T follicular helper cell (primary cell): ENCODE measurements around the gene VOPP1.
"Not testable (repeated sequence)": the region's sequence is repeated elsewhere in the genome, so short reads cannot be mapped to it uniquely, and the experiment has no call there.

Source experiments
- DNase-seq: peaks from one replicate; pipeline ENCODE4 v3.0.0-alpha.2; 2020; ENCODE audit warnings: low read depth

VOPP1 gene

DNA sequence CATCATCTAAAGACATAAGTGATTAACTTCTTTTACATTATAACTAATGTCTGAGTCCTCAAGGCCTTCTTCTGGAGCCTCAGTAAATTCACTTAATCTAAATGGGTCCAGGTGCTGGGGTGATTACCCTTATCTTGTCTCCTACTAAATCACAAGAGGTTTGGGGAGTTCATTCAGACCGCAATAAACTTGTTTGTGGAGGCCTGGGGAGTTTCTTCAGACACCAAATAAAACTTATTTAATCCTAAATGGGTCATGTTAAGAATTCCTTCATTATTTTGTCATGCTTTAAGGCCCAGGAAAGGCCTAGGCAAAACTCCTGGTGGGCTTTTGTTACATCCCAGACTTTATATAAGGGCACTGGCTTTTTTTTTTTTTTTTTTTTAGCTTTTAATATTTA lies 62.1 kb downstream of the VOPP1 start:
- DNase-seq: not testable (repeated sequence)

DNA sequence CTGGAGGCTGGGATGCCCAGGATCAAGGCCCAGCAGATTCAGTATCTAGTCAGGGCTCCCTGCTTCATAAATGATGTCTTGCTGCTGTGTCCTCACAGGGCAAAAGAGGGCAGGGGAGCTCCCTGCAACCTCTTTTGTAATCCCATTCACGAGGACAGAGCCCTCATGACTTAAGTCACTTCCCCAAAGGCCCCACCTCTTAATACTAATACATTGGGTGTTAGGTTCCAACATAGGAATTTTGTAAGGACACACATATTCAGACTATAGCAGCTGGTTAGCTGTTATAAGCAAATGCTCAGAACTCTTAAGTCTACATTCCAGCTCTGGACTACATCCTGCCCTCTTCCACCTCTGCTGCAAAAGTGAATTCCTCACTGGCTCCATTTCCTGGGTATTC lies 63.0 kb downstream of the VOPP1 start:
- no peak for DNase-seq

DNA sequence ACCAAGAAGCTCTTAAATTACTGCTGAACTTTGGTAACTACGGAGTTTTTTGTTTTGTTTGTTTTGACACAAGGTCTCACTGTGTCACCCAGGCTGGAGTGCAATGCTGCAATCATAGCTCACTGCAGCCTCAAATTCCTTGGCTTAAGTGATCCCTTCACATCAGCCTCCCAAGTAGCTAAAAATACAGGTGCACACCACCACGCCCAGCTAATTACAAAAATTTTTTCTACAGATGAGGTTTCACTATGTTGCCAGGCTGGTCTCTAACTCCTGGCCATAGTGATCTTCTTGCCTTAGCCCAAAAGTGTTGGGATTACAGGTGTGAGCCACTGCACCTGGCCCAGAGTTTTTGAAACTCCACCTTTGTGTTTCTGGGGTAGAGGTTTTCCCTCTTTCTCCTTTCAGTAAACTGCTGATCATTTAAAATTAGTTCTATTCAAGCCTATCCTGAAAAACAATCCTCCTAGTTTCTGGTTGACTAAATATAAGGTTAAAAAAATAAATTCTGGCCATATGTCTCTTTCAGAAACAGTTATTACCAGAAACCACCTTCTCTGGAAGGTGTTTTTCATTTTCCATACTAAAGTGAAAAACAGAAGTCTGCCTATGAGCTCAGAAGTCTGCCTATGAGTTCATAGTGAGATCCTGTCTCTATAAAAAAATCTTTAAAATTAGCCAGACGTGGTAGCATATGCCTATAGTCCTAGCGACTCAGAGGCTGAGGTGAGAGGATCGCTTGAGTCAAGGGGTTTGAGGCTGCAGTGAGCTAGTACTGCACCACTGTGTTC lies 63.9 kb downstream of the VOPP1 start:
- DNase-seq: no peak

DNA sequence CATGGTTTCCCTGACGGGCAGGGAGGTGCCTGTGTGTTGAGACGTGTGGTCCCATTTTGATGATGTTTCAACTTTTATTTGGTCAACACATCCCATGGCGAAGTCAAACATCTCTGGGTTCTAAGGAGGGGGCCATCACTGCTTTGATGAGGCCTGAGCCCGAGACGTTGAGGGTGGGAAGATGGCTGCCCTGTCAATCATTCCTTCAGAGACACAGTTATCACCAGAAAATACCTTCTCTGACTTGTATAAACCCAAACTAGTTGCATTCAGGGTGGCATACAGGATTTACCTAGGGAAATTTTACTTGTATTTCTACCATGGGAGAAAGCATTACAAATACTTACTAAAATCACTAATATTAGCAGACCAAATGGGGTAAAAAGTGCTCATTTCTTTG lies 64.6 kb downstream of the VOPP1 start:
- DNase-seq: no peak

DNA sequence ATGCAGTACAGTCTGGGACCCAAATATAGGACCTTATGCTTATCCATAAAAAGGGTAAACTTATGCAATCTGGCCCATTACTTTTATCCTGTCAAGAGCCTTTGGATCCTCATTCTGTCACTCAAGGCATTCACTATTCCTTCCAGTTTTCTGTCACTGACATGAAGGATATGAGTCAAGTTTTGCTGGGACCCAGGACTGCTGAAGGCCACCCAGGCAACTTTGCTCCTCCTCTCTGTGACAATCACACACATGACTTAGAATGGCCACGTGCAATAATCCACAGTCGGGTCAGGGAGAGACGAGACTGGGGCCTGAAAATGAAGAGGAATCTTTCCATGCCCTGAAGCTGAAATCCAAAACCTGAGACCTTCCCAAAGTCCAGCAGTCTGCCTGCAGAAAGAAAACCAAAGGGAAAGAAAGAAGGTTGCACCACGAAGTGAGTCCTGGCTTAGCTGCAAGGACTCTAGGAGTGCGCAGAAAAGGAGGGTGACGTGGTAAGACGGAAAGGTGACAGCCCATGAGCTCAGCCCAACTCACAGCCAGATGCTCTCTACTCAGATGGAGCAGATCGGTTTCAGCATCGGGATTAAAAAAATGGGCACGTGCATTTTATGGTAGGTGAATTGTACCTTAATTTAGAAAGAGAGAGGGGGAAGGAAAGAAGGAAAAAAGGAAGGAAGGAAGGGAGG lies 67.2 kb downstream of the VOPP1 start:
- DNase-seq: no peak

DNA sequence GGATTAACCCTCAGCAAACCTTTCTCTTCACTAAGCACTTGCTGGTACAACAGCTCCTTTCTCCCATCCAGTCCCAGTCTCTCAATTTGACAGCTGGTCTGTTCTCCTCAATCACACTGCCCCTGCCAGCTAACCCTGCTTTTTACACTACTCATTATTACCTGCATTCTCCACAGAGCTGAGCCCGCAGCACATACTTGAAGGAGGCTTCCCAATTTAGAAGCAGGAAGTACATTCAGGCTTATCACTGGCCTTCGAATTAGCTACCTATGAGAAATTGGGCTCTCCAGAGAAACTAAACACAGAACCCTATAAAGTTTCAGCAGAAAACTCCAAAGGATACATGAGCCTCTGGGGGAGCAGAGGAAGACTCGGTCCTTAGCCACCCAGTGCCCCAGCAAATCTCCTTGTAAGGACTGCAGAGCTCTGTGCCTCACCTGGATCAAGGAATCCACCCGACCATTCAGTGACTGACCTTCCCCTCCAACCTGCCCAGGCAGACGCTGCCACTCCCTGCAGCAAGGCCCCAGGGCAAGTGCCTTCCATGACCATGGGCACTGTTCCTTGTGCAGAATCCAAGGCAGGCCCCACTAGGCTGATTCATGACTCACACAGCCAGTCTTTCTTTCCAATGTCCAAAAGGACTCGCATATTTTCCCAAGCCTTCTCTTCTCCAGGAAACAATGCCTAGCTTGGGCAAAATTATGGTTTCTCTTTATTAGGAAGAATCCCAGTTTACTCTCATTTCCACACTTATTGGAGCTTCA lies 68.0 kb downstream of the VOPP1 start:
- DNase-seq: no peak

DNA sequence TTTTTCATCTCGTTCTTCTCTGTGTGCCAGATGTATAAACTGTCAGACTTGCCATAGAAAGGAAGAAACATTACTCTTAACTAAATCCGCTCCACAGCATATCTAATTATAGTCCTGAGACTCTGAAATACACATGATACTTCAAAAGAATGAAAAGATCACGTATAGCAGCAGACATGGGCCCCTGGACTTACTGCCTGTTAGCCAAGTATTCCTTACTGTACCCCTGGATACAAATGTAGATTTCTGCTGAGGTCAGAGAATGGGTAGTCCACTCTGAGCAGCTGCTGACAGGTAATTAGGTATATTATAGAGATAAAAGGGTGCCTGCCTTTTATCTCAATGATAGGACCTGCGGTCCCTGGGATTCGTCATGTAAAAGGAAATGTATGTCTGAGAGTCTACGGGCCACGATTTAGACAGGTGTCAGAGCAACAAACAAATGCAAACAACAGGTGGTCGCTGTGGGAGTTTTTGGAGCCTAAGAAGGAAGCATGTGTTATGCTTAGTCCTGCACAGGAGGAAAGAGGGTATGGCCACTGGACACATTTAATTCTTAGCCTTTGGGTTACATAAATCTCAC lies 69.4 kb downstream of the VOPP1 start:
- no peak for DNase-seq

DNA sequence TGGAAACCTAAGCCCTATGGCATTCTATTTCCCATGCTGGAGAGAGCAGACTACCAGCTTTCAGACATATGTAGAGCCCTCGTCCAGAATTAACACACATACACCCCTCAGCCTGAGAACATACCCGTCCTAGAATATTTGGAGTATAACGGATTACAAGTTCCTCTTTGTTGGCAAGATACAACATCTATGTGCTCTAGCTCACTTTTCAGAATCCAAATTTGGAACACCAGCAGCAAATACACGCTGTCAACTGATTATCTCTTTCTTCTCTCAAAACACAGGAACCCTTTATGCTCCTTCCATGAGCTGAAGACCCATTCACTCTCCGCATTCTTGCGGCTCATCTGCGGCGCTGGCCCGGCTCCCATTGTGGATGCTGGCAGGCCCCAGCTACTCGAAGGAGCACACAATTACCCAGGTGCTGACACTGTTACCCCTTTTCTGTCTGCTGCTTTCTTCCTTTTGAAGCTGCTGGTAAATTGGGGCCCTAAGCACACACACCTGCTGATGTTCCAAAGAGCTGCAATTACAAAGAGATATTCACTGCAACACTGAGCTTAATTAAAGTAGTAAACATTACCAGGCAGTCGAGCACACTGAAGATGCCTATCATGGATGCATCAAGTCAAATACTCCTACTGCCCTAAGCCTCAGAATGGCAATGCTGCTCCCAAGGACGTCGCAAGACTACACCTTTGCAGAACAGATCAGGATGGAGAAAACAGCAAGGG lies 70.0 kb downstream of the VOPP1 start:
- no peak for DNase-seq

DNA sequence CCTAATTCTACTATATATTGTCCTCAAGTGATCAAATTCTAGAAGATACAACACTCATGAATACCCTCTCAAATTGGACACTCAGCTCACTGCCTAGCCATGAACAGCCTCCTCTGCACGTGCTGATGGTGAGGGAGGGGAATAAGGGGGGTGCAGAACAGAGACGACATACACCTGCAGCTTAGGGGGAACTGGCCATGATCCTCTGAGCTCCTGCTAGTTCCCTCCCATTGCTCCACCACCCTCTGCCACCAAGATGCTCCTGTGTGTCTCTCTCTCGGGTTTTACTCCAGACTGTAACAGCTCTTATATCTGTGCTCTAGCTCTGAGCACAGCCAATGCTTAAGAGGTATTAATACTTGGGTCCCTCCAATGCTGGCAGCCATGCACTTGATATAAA lies 70.7 kb downstream of the VOPP1 start:
- no peak for DNase-seq

DNA sequence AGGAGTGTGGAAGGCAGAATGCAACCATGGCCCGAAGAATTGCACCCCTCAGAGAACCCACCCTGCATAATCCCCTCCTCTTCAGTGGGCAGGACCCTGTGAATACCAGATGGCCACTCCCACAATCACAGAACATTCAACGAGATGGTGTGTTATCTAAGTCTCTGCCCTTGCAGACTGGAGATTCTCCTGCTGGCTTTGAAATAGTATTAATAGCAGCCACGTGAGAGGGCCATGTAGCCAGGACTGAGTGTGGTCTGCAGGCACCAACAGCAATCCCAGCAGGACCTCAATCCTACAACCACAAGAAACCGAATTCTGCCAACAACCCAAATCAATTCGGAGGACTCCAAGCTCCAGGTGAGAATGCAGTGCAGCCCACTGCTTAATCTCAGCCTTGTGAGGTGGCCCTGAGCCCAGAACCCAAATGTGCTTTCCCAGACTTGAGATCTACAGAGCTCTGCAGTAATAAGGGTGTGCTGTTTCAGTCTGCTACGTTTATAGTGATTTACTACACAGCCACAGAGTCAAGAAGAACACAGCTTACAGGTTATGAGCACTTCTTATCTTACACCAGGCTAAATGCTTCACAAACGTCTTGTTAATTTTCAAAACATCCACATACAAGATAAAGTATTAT lies 72.1 kb downstream of the VOPP1 start:
- DNase-seq: no peak

DNA sequence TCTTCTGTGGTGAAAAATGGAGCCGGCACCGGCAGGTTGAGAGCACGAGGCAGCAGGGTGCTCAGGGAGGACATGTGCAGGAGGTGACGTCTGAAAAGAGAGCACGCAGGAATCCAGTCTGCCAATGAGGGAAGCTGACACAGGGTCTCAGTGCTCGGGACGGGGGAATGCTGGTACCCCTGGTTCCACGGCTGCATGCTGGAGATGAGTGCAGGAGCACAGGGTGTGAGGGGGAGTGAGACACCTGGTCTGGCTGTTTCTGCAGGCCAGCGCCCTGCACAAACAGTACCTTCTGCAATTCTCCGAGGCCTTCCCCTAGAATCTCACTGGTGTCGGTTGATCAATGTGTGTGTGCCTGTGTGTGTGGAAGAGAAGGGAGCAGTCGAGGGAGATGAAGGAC lies 72.7 kb downstream of the VOPP1 start:
- DNase-seq: no peak

DNA sequence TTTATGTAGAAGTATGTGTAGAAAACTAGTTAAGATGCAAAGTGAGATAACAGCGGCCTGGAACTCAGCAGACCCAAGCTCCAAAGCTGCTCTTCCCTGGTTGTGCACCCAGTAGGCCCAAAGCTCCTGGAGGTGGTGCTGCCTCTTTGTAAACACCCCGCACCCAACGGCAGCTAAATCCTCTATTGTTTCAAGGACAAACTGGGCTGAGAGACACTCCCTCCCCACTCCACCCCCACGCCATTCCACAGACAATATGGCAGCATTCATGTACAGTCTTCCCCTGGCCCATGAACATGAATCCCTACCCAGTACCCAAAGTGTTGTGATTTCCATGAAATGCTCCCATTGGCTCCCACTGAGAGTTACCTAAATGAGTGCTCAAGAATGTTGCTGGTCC lies 73.5 kb downstream of the VOPP1 start:
- no peak for DNase-seq

DNA sequence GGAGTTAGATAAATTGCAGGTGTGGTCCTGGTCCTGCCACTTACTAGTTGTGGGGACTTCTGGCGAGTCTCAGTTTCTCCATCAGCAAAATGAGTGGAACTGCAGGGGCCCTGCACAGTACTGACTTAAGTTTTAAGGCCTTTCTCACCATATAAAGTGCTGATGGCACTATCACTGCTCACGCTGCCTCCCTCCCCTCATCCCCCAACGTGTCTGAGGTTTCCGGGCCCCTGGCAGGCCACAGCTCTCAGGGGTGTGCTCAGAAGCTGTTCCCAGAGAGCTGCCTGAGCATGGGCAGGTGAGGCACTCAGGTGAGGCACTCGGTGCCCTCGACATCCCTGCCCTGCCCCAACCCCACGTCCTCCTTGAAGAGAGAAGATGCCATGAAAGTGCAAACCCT lies 74.2 kb downstream of the VOPP1 start:
- DNase-seq: no peak

DNA sequence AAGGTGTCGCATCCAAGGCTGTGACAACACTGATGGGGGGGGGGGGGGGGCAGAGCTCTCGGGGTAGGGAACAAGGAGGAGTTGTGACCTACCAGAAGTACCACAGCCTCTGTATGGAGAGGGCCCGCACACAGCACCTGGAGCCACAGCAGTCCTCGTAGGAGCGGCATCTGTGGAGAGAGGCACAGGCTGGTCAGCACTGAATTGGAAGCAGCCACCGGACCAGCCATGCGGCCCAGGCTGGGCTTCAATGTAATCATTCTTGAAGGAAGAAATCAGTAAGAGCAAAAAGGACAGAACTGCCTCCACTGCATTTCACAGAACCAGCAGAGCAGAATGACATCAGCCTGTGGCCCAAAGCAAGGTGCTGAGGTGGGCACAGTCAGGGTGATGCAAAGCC lies 74.8 kb downstream of the VOPP1 start:
- no peak for DNase-seq

DNA sequence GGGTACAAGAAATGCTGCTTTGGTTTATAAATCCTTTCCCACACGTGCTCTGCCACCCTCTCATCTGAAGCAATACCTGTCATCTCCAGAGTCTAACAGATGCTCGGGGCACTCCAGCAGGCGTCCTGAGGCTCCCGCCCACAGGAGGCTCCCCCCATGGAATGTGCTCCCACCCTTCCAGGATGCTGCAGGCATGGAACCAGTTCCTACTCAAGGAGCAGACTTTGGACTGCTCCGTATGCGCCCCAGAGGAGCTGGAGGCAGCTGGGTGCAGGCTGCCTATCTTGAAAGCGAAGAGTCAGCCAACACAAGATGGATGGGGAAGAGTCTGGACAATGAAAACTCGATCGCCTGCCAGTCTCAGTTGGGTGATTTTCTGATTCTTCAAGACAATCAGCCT lies 75.4 kb downstream of the VOPP1 start:
- DNase-seq: no peak

DNA sequence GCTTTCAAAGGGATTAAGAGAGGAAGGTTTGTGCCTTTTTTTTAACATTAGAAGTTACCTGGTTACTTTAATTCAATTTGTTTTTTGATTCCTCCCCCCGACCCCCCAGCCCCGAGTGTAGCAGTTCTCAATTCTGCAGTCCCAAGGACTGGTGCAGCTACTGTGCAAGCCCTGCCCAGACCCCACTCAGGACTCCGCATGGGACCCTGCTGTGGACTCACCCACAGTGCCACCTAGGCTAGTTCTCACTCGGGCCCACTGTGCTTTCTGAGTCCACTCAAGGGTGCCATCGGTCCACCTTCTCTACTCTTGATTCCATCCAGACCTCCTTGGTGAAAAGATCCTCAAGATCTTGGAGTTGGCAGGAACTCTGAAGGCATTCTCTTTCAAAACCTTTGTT lies 77.4 kb downstream of the VOPP1 start:
- DNase-seq: no peak

DNA sequence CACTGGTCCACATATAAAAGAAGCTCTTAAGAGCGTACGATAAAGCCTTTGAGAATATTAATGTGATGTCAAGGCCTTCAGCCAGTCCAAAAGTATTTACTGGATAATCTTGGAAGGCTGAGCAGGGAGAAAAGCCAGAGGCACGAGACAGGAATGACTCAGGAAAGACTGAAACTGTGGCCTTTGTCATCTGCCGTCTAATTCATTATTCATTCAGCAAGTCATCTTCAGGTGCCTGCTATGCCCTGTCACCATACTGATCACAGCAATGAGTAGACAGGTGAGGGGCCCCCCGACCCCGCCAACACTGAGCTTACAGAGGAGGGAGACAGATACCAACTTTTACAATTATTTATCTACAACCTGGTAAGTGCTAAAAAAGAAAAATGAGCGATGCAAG lies 78.9 kb downstream of the VOPP1 start:
- no peak for DNase-seq

DNA sequence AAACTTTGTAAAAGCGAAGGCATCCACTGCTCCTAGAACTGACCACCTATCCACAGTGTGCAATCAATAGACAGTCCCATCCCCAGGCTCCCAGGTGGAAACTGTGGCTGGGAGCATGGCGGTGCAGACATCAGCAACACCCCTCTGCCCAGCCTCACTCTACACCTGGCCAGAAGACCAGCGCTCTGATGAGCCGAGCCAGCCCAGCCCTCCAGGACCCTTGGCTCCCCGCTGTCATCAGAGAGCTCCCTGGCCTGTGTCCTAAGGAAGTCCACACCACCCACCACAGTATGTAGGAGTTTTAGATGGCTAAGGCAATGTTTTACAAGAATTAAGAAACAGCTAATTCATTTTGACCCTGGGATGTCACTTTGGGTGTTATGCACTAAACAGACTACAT lies 81.0 kb downstream of the VOPP1 start:
- DNase-seq: no peak

DNA sequence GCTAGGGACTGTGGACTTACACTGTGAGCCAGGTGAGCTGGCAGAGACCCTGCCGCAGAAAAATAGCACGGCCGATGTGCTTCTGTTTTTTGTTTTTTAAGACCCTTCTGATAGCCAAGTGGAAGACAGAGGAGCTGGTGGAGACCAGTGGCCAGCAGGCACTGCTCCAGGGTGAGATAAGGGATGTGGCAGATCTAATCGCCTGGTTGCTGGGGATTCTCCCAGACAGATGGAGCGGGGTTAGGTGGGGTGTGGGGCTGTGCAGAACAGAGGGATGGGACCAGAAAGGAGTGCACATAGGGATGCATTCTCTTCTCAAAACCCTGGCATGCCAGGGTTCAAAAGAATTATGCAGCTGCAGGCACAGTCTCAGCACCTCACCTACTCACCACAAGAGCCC lies 82.2 kb downstream of the VOPP1 start:
- DNase-seq: no peak

DNA sequence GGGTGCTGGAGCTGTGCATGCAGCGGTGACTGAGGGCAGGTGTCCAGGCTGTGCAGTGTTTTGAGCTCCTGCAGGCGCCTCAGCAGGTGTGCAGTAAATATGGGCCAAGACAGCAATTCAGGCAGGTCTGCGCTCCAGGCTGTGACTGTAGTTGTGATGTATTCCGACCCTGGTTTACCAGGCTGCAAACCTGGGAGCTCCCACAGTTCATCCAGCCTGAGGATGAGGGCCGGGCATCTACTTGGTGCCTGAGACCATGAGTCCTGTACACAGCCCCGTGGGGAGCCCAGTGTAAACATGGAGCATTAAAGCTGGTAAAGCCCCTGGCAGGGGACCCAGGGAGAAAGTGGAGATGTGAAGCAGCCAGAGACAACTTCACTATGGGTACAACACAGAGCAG lies 82.8 kb downstream of the VOPP1 start:
- no peak for DNase-seq

DNA sequence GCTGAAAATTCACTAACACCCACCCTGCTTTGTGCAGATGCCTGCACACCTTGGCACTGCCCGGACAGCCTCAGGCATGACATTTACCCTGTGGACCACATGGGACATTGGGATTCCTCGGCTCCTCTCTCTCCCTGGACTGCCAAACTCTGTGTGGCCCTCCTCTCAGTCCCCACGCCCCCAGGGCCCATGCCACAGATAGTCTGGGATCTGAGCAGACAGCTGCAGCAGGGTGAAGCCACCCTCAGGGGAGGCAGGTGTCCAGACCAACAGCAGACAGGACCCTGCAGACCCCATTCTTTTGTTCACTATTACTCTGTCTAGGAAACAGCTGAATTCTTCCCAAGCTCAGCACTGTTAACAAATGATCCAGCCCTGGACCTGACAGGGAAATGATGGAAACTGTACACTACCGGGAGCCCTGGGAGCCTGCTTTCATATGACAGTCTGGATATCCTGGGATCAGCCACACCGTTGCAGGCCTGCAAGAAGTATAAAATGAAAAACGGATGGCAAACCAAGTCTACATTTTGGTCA lies 83.4 kb downstream of the VOPP1 start:
- DNase-seq: no peak
